ENCODE results near the gene PTGER2. TPM values are rescaled to one million over a fixed set of nuclear protein-coding genes. Genes with fewer than 3 reads are reported as not detected.

The PTGER2 gene
- total and polyA plus RNA-seq, 2 of the 8 experiments (the other 6 are each of a cell fraction or from before 2014, with no cell fraction given), result 1.2 TPM

DNA sequence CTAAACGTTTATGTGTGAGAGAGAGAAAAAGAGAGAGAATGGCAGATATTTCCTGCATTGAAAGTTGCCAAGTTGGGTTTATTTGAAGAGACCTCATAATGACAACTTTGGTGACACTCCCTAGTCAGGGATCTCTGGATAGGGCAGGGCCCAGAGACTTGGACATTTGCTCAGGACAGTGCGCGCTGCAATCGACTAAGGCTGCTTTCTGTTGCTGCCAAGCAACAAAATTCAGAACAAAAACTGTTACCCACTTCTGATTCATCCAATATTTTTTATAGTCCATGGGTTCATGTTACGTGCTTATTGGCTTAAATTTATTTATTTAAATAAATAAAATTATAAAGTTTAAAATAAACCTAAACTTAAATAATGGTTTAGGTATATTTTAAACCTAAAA, 34.2 kb downstream of the PTGER2 start:
- no peak overlapping the region for H3K4ac ChIP-seq (replicated peaks; ENCODE audit: insufficient read length, low read depth, low read length)
- ChIA-PET CTCF (ENCODE audit: partially characterized antibody) (no interaction called here), POLR2A (ENCODE audit: partially characterized antibody) (no interaction called here)
- no peaks in the 10 kb centered on the region for H3K36me3 ChIP-seq (ENCODE audit: control insufficient read depth in 2 of 4, insufficient read depth in 4 of 4, low read length in 3 of 4)
- H3K18ac ChIP-seq (ENCODE audit: extremely low read depth, low read length), result no peak overlapping the region
- TF ChIP-seq JUND (IDR thresholded peaks at IDR 0.05; ENCODE audit: low read length) (no peak), POLR2AphosphoS5 (IDR thresholded peaks at IDR 0.05; ENCODE audit: low read depth, low read length) (no peak), POLR2A (IDR thresholded peaks at IDR 0.05; ENCODE audit: control extremely low read depth in 1 of 2, low read depth in 2 of 2, low read length in 2 of 2) (no peak), CBX5 (IDR thresholded peaks at IDR 0.05; ENCODE audit: low read depth, low read length) (no peak), HDAC6 (IDR thresholded peaks at IDR 0.05; ENCODE audit: low read depth, low read length) (no peak), SP4 (IDR thresholded peaks at IDR 0.05; ENCODE audit: low read length) (no peak), CHD2 (IDR thresholded peaks at IDR 0.05; ENCODE audit: low read length) (no peak)
- TF ChIP-seq, protein P1, sequence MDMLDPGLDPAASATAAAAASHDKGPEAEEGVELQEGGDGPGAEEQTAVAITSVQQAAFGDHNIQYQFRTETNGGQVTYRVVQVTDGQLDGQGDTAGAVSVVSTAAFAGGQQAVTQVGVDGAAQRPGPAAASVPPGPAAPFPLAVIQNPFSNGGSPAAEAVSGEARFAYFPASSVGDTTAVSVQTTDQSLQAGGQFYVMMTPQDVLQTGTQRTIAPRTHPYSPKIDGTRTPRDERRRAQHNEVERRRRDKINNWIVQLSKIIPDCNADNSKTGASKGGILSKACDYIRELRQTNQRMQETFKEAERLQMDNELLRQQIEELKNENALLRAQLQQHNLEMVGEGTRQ (IDR thresholded peaks at IDR 0.05; ENCODE audit: low read length), result no peak
- no peaks in the 10 kb centered on the region for H3K4me1 ChIP-seq (replicated peaks in 1 of 4; ENCODE audit: control insufficient read depth in 3 of 4, insufficient read depth in 4 of 4, low read length in 3 of 4)
- no peak overlapping the region for H2AFZ ChIP-seq (ENCODE audit: low read length)
- H2BK5ac ChIP-seq (ENCODE audit: low read depth, low read length), result no peak overlapping the region
- no peaks in the 10 kb centered on the region for H3K79me2 ChIP-seq (ENCODE audit: control insufficient read depth in 1 of 2, insufficient read depth in 2 of 2, low read length in 2 of 2)
- H3K4me3 ChIP-seq (ENCODE audit: extremely low read depth in 1 of 4, insufficient read depth in 2 of 4, low read depth in 3 of 4, low read length in 4 of 4), result no peak overlapping the region
- no peak overlapping the region for H2BK12ac ChIP-seq (ENCODE audit: low read depth, low read length)
- no peak overlapping the region for H3K14ac ChIP-seq (ENCODE audit: insufficient read length)
- no peak overlapping the region for H4K8ac ChIP-seq (ENCODE audit: extremely low read depth, insufficient read depth, low read length)
- no peak overlapping the region for H4K91ac ChIP-seq (replicated peaks; ENCODE audit: insufficient read length, low read length)
- no peaks in the 10 kb centered on the region for H3K9me3 ChIP-seq (ENCODE audit: insufficient read depth in 2 of 2, low read depth in 1 of 2, low read length in 1 of 2)
- no peaks in the 10 kb centered on the region; a peak in 1 of 7 replicates for H3K27me3 ChIP-seq (replicated peaks in 1 of 4; ENCODE audit: control insufficient read depth in 3 of 4, extremely low read depth in 1 of 4, insufficient read depth in 3 of 4, low read length in 3 of 4)
- no peak overlapping the region for H3K56ac ChIP-seq (replicated peaks; ENCODE audit: insufficient read length, low read depth, low read length)
- FAIRE-seq, result no peak
- no peak overlapping the region for H2BK20ac ChIP-seq (ENCODE audit: low read length)
- H3K4me2 ChIP-seq (ENCODE audit: insufficient read depth in 1 of 2, low read depth in 2 of 2, low read length in 2 of 2), result no peak overlapping the region
- no peak overlapping the region for H3K23ac ChIP-seq (ENCODE audit: insufficient read length)
- WGBS, 2 experiments (ENCODE audit: extremely low coverage in 1 of 2, insufficient coverage in 1 of 2, insufficient read length in 1 of 2, insufficient replicate concordance in 2 of 2, low coverage in 1 of 2, low lambda C conversion rate in 2 of 2, missing lambda C conversion rate in 1 of 2), result 93% methylated on average over 5 of the region's 5 CpGs; no CpG with 5 or more reads in 1 of the 2 experiments
- H2AK5ac ChIP-seq (ENCODE audit: low read depth, low read length), result no peak overlapping the region
- no peaks in the 10 kb centered on the region for H3K79me1 ChIP-seq (ENCODE audit: low read depth, low read length)
- H3K27ac ChIP-seq (ENCODE audit: low read depth, low read length), result no peak overlapping the region
- DNase-seq (ENCODE audit: low read depth in 1 of 2, low spot score in 2 of 2), result no peak
- H2BK120ac ChIP-seq (replicated peaks; ENCODE audit: low read depth, low read length), result no peak overlapping the region
- no peak overlapping the region for H2BK15ac ChIP-seq (ENCODE audit: low read length)
- H3K23me2 ChIP-seq (ENCODE audit: low read depth, low read length), result 0 out of 2 replicates have a peak, but pooled peaks cover 2% of the 10 kb centered on the region
- H3K9ac ChIP-seq (replicated peaks in 1 of 4; ENCODE audit: extremely low read depth in 1 of 4, low read depth in 3 of 4, low read length in 3 of 4), result no peak overlapping the region
- H4K5ac ChIP-seq (ENCODE audit: insufficient read length, low read depth, low read length), result no peak overlapping the region
- H4K20me1 ChIP-seq (replicated peaks in 1 of 2; ENCODE audit: control insufficient read depth in 1 of 2, insufficient read depth in 2 of 2, low read length in 2 of 2), result no peaks in the 10 kb centered on the region
